ENCODE data around the gene IFIT1.
"Not testable (repeated sequence)": the region's sequence is repeated elsewhere in the genome, so short reads cannot be mapped to it uniquely, and the experiment has no call there.

The IFIT1 gene

DNA sequence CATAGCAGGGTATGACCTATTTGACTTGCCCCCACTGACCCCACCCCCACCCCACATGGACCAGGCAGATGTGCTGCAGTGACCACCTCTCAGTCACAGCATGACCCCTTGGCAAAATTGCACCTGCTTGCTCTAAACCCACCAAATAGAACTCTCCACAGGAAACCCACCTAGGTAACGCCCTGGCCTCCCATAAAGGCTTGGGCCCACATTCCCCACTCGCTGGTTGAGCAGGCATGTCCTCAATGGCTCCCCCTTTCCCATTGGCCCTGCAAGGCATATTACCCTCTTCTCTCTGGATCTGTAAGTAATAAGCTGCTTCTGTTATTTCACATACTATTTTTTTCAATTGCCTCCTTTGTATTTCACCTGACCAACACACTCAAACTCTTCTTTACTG lies 2.7 kb downstream of the IFIT1 start:
- H3K36me3 ChIP-seq: no peaks in the 10 kb centered on the region
- no peak overlapping the region for H3K4me3 ChIP-seq
- peaks cover 0 to 36% (median 24%) of the 10 kb centered on the region in 4 donors for H3K4me1 ChIP-seq
- no peaks in the 10 kb centered on the region for H3K27me3 ChIP-seq
- no peak for DNase-seq
- intact Hi-C loops (cut with DNase I; ENCODE audit: low total_unique reads): no loop called here
- H3K27ac ChIP-seq: no peak overlapping the region
- no peaks in the 10 kb centered on the region for H3K9me3 ChIP-seq
- TF ChIP-seq, protein P1, sequence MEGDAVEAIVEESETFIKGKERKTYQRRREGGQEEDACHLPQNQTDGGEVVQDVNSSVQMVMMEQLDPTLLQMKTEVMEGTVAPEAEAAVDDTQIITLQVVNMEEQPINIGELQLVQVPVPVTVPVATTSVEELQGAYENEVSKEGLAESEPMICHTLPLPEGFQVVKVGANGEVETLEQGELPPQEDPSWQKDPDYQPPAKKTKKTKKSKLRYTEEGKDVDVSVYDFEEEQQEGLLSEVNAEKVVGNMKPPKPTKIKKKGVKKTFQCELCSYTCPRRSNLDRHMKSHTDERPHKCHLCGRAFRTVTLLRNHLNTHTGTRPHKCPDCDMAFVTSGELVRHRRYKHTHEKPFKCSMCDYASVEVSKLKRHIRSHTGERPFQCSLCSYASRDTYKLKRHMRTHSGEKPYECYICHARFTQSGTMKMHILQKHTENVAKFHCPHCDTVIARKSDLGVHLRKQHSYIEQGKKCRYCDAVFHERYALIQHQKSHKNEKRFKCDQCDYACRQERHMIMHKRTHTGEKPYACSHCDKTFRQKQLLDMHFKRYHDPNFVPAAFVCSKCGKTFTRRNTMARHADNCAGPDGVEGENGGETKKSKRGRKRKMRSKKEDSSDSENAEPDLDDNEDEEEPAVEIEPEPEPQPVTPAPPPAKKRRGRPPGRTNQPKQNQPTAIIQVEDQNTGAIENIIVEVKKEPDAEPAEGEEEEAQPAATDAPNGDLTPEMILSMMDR (IDR thresholded peaks at IDR 0.05): no peak

- H3K27ac ChIP-seq: no peak overlapping the region
These were observed 5.8 kb downstream of the IFIT1 start for GRCh38 chr10:89398003-89398749.

DNA sequence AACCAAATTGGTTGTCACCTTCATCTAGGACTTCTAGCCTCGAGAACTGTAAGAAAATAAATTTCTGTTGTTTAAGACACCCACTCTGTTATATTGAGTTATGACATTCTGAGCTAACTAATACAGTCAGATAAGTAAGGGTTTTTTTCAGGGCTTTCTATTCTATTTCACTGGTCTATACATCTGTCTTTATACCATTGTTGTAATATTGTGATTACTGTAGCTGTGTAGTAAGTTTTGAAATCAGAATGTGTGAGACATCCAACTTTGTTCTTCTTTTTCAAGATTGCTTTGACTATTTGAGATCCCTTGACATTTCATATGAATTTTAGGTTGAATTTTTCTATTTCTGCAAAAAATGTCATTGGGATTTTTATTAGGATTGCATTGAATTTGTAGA lies 7.5 kb downstream of the IFIT1 start:
- Histone ChIP-seq H3K27ac (no peak overlapping the region), H3K4me1 (peaks cover 0 to 6% (median 4%) of the 10 kb centered on the region in 4 donors), H3K4me3 (no peak overlapping the region), H3K27me3 (no peaks in the 10 kb centered on the region), H3K9me3 (no peaks in the 10 kb centered on the region), H3K36me3 (peaks cover 18 to 23% (median 19%) of the 10 kb centered on the region in 3 donors)
- TF ChIP-seq, protein P1 (IDR thresholded peaks at IDR 0.05): no peak
- no peak for DNase-seq
- intact Hi-C loops (cut with DNase I; ENCODE audit: low total_unique reads): no loop called here

More at GRCh38 chr10:89398003-89398749, 5.8 kb downstream of the IFIT1 start:
- H3K36me3 ChIP-seq: peaks cover 2 to 12% (median 12%) of the 10 kb centered on the region in 3 donors
- intact Hi-C loops (cut with DNase I; ENCODE audit: low total_unique reads): no loop called here
- H3K4me1 ChIP-seq: peaks cover 0 to 22% (median 12%) of the 10 kb centered on the region in 4 donors
- no peak overlapping the region for H3K4me3 ChIP-seq
- DNase-seq: no peak
- no peaks in the 10 kb centered on the region for H3K27me3 ChIP-seq
- TF ChIP-seq, protein P1 (IDR thresholded peaks at IDR 0.05): no peak
- H3K9me3 ChIP-seq: no peaks in the 10 kb centered on the region

DNA sequence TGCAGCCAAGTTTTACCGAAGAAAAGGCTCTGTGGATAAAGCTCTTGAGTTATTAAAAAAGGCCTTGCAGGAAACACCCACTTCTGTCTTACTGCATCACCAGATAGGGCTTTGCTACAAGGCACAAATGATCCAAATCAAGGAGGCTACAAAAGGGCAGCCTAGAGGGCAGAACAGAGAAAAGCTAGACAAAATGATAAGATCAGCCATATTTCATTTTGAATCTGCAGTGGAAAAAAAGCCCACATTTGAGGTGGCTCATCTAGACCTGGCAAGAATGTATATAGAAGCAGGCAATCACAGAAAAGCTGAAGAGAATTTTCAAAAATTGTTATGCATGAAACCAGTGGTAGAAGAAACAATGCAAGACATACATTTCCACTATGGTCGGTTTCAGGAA lies 10.6 kb downstream of the IFIT1 start:
- DNase-seq: no peak
- TF ChIP-seq, protein P1 (IDR thresholded peaks at IDR 0.05): no peak
- peaks cover 18 to 23% (median 19%) of the 10 kb centered on the region in 3 donors for H3K36me3 ChIP-seq
- H3K4me3 ChIP-seq: no peak overlapping the region
- H3K27me3 ChIP-seq: no peaks in the 10 kb centered on the region
- H3K27ac ChIP-seq: no peak overlapping the region
- H3K9me3 ChIP-seq: no peaks in the 10 kb centered on the region
- H3K4me1 ChIP-seq: no peaks in the 10 kb centered on the region
- intact Hi-C loops (cut with DNase I; ENCODE audit: low total_unique reads): no loop called here

- intact Hi-C loops (cut with DNase I; ENCODE audit: low total_unique reads): no loop called here
- Histone ChIP-seq H3K27ac (no peak overlapping the region), H3K4me3 (no peak overlapping the region), H3K4me1 (no peaks in the 10 kb centered on the region), H3K36me3 (peaks cover 18 to 23% (median 19%) of the 10 kb centered on the region in 3 donors), H3K27me3 (no peaks in the 10 kb centered on the region), H3K9me3 (no peaks in the 10 kb centered on the region)
- no peak for DNase-seq
- TF ChIP-seq, protein P1 (IDR thresholded peaks at IDR 0.05): no peak
These were observed 12.0 kb downstream of the IFIT1 start for GRCh38 chr10:89404104-89405047.

GRCh38 chr10:89406178-89406577 lies 13.8 kb downstream of the IFIT1 start:
- intact Hi-C loops (cut with DNase I; ENCODE audit: low total_unique reads): not testable (repeated sequence)

DNA sequence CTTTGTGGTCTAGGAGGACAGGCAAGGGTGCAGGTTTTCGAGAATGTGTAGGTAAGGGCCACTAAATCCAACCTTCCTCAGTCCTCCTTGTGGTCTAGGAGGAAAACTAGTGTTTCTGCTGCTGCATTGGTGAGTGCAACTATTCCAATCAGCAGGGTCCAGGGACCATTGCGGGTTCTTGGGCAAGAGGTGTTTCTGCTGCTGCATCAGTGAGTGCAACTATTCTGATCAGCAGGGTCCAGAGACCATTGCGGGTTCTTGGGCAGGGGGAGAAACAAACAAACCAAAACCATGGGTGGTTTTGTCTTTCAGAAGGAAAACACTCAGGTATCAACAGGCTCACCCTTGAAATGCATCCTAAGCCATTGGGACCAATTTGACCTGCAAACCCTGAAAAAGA lies 15.4 kb downstream of the IFIT1 start:
- H3K27me3 ChIP-seq: not testable (repeated sequence)

More at GRCh38 chr10:89406178-89406577, 13.8 kb downstream of the IFIT1 start:
- H3K4me1 ChIP-seq, DNase-seq, H3K27me3 ChIP-seq, H3K4me3 ChIP-seq, H3K27ac ChIP-seq, H3K9me3 ChIP-seq: not testable (repeated sequence)
- H3K36me3 ChIP-seq: peaks cover 18 to 23% (median 19%) of the 10 kb centered on the region in 3 donors

GRCh38 chr10:89409282-89409681 lies 16.9 kb downstream of the IFIT1 start:
- H3K4me1 ChIP-seq; H3K27ac ChIP-seq; H3K9me3 ChIP-seq; H3K4me3 ChIP-seq; H3K36me3 ChIP-seq; intact Hi-C loops (cut with DNase I; ENCODE audit: low total_unique reads); H3K27me3 ChIP-seq; DNase-seq: not testable (repeated sequence)

More for the DNA sequence above, 15.4 kb downstream of the IFIT1 start:
- peaks cover 11 to 18% (median 14%) of the 10 kb centered on the region in 3 donors for H3K36me3 ChIP-seq
- DNase-seq; H3K4me1 ChIP-seq; H3K4me3 ChIP-seq; H3K27ac ChIP-seq; H3K9me3 ChIP-seq; intact Hi-C loops (cut with DNase I; ENCODE audit: low total_unique reads): not testable (repeated sequence)
